HG03442 (cell line): ENCODE data around the gene GPC6.

Experiments used
- ATAC-seq: cut with Tn5 transposase; IDR thresholded peaks from one replicate; pipeline ENCODE4 v1.9.1; 2021; ENCODE audit warnings: mild to moderate bottlenecking, moderate library complexity; ENCODE audit not compliant: unreplicated experiment

The GPC6 gene

DNA sequence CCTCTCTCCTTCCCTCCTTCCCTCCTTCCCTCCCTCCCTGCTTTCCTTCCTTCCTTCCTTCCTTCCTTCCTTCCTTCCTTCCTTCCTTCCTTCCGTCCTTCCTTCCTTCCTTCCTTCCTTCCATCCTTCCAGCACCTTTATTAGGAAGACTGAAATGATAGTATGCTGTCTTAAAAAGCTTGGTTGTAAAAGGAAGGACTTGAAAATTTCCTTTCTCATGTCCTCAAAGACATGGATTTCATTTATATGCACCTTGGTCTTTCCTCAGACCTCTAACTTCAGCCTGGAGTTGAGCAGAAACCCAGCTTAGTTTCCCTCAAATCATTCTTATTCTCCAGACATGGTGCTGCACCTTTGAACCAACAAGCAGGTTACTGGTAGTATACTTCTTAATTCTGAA, 141.7 kb downstream of the GPC6 start:
- ATAC-seq, result no peak

DNA sequence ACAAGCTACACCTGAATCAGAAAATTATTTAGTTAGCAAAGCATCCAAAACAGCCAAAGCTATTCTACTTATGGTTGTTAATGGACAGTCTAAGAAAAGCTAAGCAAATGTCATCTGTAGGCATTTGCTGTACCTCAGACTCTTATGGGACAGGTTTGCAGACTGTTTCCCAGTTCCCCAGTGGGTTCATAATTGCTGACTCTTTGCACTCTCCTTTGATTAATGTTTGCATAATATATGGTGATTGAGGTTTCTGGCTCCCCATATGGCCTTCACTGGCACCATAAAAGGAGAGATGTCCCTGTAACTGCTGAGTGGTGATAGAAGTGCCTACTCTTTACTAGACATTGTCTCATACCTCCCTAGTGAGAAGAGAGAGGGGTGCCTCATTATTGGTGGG, 142.1 kb downstream of the GPC6 start:
- ATAC-seq, result no peak

DNA sequence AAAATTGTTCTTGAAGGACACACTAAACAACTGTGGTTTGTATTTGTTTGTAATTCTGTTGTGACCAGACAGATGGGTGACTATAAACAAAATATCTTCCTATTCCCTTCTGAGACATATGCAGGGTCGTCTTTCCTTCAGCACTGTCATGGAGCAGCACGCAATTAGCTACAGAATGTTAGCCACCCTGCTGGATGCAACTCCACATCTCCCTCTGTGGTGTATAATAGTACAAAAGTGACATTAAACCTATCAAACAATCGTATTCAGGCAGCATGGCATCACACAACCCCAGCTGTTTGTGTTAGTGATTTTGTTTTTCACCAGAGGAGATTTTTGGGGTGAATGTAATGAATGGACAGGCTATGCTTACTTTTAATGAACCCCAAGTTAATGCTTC, 146.2 kb downstream of the GPC6 start:
- no peak for ATAC-seq

DNA sequence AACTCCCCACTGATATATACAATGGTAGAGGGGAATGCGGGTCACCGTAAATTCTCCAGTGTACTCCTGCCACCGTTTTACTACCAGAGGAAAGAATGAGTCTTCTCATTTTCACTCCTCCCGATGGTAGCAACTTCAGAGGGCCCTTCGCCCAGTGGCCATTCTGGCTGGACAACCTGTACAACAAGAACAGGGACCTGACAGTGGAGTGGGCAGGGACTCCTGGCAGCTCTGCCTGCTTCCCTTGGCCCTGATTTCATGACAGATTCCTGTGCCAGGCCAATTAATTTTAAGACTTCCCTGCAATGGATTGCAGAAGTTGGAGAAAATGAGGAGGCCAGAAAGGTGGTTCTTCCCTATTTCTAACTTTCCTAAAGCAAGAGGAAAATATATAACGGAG, 148.9 kb downstream of the GPC6 start:
- no peak for ATAC-seq

DNA sequence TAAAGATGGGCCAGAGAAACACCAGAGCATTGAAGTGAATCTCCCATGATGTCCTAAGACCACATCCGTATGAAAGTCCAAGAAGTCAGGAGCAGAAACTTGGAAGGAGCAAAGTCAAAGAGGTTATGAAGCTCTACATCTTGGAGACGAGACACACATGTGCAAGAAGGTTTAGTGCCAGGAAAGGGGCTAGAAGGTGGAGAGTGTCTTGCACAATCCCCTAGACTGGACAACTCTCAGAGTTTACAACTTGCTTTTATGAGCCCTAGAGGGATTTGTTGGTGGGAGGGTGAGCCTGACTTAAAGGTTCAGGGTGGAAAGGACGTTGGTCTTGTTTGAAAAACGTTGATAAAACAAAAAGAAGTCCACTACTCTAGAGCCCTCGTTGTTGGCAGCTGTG, 150.6 kb downstream of the GPC6 start:
- no peak for ATAC-seq

DNA sequence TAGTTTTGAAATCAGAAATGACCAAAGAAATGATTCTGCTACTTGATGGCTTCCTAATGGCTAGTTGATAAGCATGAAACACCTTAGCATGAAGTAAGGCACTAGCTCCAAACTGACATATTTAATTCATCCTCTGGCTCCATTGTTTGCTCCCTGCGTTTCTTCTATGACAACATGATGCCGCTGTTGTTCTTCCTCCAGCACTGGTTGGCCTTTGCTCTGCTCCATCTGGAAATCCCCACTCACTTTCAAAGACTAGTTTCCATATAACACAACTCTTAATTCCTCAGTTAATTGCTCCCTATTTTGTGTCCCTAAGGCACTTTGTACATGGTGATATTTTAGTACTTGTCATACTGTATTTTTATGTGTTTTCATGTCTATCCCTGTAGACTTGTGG, 151.6 kb downstream of the GPC6 start:
- ATAC-seq, result no peak

DNA sequence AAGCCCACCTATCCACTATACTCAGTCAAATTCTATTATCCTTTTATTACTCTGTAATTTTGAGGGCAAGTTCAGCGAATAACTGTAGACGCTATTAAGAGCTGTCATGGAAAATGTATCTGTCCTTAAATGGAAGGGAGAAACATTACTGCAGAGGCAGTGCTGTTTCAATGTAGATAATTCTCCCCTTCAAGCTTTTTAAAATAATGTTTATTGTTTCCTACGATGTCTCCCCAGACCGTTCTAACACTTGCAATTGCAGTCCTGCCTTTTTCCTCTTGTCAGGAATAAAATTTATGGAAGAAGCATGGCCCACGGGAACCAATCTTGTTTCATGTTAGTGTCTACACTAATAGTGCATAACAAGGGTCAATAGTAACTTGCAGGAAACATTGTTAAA, 159.5 kb downstream of the GPC6 start:
- no peak for ATAC-seq

DNA sequence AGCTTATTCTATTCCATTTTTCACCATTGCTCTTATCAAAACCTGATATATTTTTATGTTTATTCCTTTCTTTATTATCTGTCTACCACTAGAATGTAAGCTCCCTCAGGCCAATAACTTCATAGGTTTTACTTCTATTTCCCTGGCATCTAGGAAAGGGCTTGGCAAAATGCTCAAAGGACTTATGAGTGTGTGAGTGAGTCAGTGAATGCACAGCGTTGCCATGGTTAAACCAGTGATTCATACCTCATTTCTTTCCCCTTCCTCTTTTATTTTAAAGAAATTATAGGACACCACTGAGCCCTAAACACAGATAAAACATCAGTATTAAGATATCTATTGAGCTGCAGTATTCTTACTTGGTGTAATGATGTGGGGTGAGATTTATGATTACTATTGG, 162.1 kb downstream of the GPC6 start:
- ATAC-seq, result no peak

DNA sequence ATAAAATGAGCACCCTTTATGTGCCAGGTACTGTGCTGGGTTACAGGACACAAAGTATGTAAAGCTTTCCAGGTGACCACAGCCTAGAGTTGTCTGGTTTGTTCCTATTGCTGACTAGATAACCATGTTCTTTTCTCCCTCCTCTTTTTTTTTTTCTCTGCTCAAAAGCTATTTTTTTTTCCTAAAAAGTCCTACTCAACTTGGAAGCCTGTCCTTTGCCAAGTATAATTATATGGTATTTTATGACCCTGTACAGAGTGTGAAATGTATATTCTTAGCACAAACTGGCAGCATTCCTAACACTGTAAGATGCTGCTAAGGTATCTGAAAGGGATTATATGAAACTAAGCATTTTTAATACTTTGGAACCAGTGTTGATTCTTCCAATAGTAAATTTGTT, 171.0 kb downstream of the GPC6 start:
- no peak for ATAC-seq

DNA sequence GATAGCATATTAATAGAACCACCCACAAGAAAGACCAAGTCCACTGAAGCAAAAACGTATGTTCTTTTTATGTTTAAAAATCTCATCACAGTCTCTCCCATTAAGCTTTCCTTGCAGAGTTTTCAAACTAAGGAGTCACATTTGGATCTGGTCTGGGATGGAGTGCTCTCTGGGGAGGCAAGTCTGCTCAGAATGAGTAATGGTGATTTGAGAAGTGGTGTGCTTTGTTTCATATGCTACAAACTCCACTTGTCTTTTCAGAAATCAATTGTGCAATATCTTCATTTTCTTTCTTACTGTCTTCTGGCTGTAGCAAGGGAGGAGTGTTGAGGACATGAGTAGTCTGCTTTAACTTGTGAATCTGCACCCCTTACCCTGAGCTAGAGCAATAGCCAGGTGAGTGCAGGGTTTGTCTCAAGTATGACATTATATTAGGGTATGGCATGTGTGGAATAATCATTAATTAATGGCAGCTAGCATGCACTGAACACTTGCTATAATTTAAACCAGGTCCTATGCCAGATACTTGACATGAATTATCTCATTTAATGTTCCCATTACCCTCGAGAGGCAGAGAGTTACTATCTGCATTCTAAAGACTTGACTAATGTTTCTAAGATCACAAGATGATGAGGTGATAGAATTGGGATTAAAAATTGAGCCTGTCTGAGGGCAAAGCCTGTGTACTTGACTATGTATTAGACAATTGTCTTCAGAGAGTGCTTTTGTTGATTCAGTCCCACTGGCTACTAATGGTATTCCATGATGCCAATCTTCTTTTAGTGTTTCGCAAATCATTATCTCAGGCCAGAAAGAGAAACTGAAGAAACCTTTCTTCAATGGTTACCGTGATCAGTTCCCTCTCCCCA, 171.8 kb downstream of the GPC6 start:
- no peak for ATAC-seq

DNA sequence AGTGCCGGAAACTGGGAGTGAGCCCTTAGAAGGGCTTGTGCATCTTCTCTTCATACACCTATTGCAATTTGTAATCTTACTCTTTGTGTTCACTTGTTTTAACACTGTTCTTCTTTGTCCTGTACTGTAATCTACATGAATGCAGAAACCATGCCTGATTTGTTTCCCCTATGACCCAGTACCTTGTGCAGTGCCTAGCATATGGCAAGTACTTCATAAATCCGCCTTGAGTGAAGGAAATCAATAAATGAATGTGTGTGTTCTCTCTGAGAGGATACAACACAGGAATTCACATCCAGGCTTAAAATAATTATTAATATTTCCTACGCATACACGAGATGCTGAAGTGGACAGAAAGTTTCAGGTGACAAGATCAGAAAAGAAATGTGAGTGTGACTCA, 172.6 kb downstream of the GPC6 start:
- ATAC-seq, result no peak

DNA sequence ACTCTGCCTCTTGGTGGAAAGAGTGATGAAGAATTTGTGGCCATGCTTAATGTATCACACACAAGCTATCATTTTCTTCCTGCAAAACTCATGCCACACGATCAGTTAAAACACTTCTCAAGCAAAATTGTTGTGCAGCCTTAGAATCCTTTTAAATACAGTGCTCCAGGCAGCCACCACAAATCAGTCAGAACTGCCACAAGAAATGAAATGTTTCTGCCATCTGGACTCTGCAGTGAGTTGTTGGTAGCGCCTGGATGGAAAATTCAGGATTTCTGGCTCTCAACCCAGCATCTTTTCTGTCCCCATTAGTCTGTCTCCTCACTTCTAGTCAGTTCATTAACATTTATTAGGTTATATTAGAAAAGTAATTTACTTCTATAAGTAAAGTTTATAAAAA, 179.5 kb downstream of the GPC6 start:
- no peak for ATAC-seq

DNA sequence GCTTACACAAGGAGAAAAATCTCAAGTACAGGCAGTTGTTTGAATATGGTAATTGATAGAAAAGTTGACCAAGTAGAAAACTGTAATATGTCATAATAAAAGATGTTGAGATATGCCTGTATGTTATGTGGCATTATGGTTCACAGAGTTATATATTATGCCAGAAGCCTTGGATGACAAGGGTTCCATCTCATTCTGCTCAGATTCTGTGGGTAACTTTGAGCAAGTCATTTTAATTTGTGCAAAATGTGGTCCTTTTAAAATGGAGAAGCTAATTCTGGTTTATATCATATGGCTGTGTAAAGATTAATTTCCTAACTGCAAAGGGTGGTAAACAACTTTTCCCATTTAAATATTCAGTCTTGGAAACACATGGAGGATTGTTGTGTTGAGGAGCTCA, 180.9 kb downstream of the GPC6 start:
- no peak for ATAC-seq

DNA sequence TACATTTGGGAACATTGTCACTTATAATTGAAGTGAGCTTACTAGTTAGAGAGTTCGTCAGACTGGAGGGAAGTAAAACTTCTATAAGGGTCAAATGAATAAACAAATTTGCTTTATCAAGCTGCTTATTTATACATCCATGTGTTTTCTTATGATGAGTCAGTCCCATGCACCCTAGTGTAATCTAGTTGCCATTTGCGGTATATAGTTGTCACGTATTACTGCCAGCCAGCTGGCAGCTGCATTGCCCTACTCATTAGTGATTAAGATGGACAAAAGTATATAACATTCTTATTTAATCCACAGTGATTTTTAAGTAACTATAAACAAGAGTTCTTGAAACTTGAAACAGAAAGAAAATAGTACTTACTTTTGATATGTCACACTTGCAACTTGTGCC, 182.4 kb downstream of the GPC6 start:
- no peak for ATAC-seq

DNA sequence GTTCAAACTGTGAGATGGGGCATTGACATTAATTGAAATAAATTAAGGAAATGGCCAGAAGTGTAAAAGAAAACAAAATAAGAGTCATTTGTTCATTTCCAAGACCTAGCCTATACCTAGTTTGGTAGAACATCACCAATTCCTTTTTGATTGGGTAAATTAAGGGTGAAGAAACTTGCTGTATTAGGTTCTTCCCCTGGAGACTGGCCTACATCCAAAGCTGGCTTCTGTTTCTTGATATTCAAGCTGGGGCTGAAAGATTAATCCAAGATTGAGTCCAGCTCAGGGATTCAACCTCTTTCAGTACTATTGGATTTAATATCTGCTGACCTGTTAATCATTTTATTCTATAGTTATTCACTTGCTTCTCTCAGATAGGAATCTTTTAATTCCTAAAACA, 183.2 kb downstream of the GPC6 start:
- ATAC-seq, result no peak

DNA sequence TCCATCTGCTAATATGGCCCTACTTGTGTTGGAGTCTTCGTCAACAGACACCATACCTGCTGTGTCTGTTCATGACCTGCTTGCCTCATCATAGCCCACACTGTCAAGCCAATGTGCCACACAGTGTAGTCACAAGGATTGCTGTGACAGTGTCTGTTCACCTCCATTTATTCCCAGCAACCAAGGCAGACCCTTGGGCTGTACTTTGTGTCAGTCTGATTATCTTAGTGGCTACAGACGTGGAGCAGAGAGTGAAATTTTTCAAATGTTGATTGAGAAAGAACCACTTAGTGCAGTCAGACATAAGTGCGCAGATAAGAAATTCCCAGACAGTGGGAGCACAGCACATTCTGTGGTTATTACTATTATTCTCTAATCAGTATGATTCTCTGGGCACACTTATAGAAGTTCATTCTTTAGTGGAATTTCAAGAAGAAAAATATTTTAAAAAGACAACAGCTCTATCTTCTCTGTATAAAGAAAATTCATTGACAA, 184.6 kb downstream of the GPC6 start:
- no peak for ATAC-seq

DNA sequence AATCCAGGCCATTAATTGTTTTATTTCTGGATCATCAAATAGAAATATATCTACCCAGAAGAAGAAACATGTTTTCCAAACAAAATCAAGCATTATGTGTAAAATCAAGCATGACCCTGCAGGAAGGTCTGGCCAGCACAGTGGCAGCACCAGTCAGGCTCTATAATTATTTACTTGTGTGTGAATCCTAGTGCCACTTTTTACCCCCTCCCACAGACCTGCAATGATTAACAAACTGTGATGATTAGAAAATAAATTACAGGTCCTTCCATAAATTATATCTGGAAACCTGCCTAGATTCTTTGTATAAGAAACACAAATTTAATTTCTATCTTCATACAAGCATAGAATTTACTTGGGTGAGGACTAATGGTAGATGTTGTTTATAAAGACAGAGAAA, 186.1 kb downstream of the GPC6 start:
- no peak for ATAC-seq

DNA sequence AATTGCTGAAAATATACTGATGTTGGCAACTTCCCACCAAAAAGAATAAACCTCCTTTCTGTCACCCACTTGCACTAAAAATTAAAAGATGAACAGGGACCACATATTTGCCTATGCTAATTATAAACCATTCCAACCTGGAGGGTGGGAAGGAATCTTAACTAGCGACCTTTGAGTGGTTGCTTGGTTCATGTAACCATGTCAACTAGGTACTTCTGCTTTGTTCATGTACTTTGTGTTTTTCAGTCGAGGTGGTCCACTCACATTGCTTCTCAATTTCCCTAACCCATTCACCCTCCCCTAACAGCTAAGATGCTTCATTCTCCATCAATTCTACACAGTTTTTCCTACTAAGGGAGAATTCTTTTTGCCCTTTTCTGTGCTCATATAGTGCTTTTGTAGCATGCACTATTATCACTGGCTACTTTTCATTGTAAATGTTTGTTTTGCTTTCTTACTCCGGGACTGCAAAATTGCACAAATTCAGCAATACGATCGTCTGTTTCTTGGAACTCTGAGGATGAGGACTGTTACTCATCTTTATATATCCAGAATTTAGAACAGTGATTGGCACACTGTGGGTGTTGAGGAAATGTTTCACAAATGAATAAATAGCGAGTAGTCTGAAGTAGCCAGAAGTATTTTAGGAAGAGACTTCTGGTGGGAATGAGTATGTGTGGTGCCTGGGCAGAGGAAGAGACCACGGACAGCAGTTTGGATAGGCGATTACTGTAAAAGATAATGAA, 187.5 kb downstream of the GPC6 start:
- ATAC-seq, result no peak

DNA sequence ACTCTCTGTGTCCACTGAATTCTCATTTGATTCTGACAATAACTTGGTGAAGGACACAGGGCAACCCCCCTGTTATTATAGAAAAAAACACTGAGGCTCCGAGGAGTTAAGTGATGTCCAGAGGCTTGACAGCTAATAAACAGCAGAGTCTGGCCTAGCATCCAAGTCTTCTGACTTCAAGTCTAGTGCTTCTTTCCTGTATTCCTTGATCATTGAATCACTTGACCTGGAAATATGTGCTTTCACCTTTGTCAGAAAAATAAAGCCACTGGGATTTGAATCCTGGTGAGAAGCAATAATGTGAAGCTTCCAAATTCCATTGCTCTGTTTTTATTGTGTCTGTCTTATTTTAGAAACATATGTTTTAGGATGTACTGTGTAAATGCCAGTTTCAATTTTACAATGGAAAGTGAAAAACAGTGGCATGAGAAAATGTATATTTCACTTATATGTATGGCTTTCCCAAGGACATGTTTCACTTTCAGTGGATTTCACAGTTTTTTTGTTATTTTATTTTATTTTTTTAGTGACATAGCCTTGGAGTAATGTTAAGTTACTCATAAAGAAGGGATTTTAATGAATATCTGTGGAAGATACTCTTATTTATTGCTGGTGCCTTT, 190.2 kb downstream of the GPC6 start:
- ATAC-seq, result no peak

DNA sequence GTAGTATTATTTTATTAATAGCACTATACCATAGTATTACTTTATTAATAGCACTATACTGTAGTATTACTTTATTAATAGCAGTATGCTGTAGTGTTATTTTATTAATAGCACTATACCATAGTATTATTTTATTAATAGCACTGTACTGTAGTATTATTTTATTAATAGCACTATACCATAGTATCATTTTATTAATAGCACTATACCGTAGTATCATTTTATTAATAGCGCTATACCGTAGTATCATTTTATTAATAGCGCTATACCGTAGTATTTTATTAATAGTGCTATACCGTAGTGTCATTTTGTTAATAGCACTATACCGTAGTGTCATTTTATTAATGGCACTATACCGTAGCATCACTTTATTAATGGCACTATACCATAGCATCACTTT, 191.8 kb downstream of the GPC6 start:
- ATAC-seq, result no peak

DNA sequence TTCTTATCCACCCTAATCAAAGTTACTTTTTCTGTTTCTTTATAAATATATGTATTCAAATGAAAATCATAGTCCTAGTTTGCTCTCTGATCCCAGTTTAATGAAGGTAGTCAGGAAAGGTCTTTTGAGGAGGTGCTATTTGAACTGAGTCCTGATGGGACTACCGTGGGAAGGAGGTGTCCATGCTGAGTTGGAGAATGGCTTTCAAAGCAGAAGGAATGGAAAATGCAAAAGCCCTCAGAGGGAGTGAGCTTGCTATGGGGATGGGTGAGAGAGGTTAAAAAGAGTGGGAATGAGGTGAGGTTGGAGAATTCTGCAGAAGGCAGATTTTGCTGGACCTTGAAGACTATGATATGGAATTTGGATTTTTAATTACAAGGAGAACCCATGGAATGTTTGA, 193.6 kb downstream of the GPC6 start:
- no peak for ATAC-seq

DNA sequence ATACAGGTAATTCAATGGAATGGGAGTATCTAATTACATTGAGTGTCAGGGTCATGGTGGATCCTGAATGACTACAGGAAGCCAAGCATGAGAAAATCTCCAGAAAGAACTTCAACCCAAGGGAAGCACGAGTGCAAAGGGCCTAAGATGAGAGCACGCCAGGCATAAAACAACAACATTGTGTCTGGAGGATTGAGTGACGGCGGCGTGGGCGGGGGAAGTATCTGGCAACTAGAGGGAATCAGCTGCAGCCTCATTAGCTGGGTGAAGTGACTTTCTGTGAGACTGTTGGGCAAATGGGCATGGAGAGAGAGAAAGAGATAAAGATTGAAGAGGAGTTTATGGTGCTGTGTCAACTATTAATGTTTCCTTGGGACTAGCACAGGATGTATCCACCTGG, 194.3 kb downstream of the GPC6 start:
- no peak for ATAC-seq
